Measurements from ENCODE around the gene SLC24A2. TPM values are rescaled to one million over a fixed set of nuclear protein-coding genes. Genes with fewer than 3 reads are reported as not detected.
"Not testable (repeated sequence)": the region's sequence is repeated elsewhere in the genome, so short reads cannot be mapped to it uniquely, and the experiment has no call there.

The SLC24A2 gene
- total RNA-seq (2014; rRNA removed; shearing (Covaris generic)) (7.1 and 7.3 TPM in 2 replicates), polyA plus RNA-seq (2016; fragmentation: Nextera tagmentation; extraction: Ambion mirVana) (2.6 and 3.5 TPM in 2 replicates)
- long read RNA-seq, partial matches to known transcripts = 2 of 4 reads
- long read RNA-seq, other reads (novel, unspliced or antisense) = 2 of 4 reads

DNA sequence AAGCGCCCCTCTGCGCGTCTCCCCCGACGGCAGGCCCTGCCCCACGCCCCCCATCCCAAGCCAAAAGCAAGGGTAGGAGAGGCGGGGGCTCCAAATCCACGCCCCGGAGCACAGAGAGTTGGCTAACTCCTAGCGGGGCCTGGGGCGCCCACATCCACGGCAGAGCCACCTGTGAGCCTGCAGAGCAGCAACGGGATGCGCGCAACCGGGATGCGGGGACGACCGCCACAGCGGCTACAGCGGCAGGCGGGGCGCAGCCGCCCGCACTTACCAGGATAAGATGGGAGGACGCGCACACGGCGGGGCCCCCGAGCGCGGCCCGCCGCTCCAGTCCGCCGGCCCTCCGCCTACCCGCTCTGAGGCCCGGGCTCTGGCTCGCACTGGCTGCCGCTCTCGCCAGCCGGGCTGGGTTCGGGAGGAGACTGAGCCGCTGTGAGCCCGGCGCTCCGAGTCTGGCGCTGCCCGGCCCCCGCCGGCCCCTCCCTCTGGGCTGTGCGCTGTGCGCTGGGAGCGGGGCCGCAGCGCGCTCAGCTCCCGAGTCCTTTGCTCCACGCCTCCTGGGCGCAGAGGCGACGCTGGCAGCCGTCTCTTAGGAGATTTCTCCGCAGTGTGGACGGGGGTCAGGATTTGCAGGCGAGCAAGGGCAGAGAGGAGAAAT, at the start of gene SLC24A2:
Gene SLC24A2 (minus strand): TSS at position 424 of the 658 bp plus-strand sequence.
- Histone ChIP-seq H3K4me2 (peak within 1 kb of the TSS; percentile 75), H3K27me3 (ENCODE audit: insufficient read depth) (peaks cover 53% of the 10 kb centered on the region), H3F3A (replicated peaks; ENCODE audit: low read depth) (no peaks in the 10 kb centered on the region), H2AFZ (peak within 1 kb of the TSS; percentile 98), H3K4me1 (ENCODE audit: insufficient read depth) (peaks cover 41% of the 10 kb centered on the region), H4K20me1 (replicated peaks; ENCODE audit: insufficient read depth) (no peaks in the 10 kb centered on the region), H3K79me2 (replicated peaks; ENCODE audit: insufficient read depth) (peaks cover 6% of the 10 kb centered on the region; the same call in 1 of the 2 replicates), H3K4me3 (peak within 1 kb of the TSS; percentile 81), H3K27ac (ENCODE audit: low read depth) (no peak within 1 kb of the TSS), H3K36me3 (ENCODE audit: insufficient read depth) (no peaks in the 10 kb centered on the region), H3K9me2 (ENCODE audit: insufficient read depth) (0 out of 2 replicates have a peak, but pooled peaks cover 6% of the 10 kb centered on the region)
- peaks cover 24% of the 10 kb centered on the region for H3K27me3 Mint-ChIP-seq (ENCODE audit: insufficient read depth, low read depth, poor library complexity)
- DNase-seq (ENCODE audit: low spot score) (peak; percentile 75), ATAC-seq (peak; percentile 94)
- peaks cover 40% of the 10 kb centered on the region for H3K4me1 Mint-ChIP-seq
- no peak within 1 kb of the TSS for H3K27ac Mint-ChIP-seq
- H3K36me3 Mint-ChIP-seq (ENCODE audit: low read depth) = peaks cover 16% of the 10 kb centered on the region; the same call in 2 of the 3 replicates
- TF ChIP-seq POLR2AphosphoS5 (IDR thresholded peaks at IDR 0.05; ENCODE audit: low read depth) (peak; percentile 52), CREB1 (CRISPR knock-in tag; IDR thresholded peaks at IDR 0.05; ENCODE audit: low read depth) (0 out of 2 replicates have a peak, but pooled peaks have one; percentile 13)
- TF ChIP-seq, protein P1, sequence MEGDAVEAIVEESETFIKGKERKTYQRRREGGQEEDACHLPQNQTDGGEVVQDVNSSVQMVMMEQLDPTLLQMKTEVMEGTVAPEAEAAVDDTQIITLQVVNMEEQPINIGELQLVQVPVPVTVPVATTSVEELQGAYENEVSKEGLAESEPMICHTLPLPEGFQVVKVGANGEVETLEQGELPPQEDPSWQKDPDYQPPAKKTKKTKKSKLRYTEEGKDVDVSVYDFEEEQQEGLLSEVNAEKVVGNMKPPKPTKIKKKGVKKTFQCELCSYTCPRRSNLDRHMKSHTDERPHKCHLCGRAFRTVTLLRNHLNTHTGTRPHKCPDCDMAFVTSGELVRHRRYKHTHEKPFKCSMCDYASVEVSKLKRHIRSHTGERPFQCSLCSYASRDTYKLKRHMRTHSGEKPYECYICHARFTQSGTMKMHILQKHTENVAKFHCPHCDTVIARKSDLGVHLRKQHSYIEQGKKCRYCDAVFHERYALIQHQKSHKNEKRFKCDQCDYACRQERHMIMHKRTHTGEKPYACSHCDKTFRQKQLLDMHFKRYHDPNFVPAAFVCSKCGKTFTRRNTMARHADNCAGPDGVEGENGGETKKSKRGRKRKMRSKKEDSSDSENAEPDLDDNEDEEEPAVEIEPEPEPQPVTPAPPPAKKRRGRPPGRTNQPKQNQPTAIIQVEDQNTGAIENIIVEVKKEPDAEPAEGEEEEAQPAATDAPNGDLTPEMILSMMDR (conservative IDR thresholded peaks at IDR 0.05; ENCODE audit: low read depth in 2 of 2) = no peak
- H3K9me3 Mint-ChIP-seq = peaks cover 4% of the 10 kb centered on the region; the same call in 1 of the 3 replicates
- H3K4me3 Mint-ChIP-seq = peak within 1 kb of the TSS; percentile 84

DNA sequence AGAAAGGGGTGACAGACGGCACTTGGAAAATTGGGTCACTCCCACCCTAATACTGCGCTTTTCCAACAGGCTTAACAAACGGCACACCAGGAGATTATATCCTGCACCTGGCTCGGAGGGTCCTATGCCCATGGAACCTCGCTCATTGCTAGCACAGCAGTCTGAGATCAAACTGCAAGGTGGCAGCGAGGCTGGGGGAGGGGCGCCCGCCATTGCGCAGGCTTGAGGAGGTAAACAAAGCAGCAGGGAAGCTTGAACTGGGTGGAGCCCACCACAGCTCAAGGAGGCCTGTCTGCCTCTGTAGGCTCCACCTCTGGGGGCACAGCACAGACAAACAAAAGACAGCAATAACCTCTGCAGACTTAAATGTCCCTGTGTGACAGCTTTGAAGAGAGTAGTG, 44.5 kb upstream of the SLC24A2 start:
- H3K27ac Mint-ChIP-seq; H4K20me1 ChIP-seq (replicated peaks; ENCODE audit: insufficient read depth); H2AFZ ChIP-seq; H3K4me2 ChIP-seq; H3K27me3 ChIP-seq (ENCODE audit: insufficient read depth); H3K9me2 ChIP-seq (ENCODE audit: insufficient read depth); H3K79me2 ChIP-seq (replicated peaks; ENCODE audit: insufficient read depth); H3K4me3 ChIP-seq; H3K36me3 ChIP-seq (ENCODE audit: insufficient read depth); H3K4me1 ChIP-seq (ENCODE audit: insufficient read depth); ATAC-seq; H3K4me3 Mint-ChIP-seq; H3K4me1 Mint-ChIP-seq; H3K27me3 Mint-ChIP-seq (ENCODE audit: insufficient read depth, low read depth, poor library complexity); H3F3A ChIP-seq (replicated peaks; ENCODE audit: low read depth); H3K27ac ChIP-seq (ENCODE audit: low read depth); DNase-seq (ENCODE audit: low spot score): not testable (repeated sequence)
- Mint-ChIP-seq H3K9me3 (peaks cover 57% of the 10 kb centered on the region), H3K36me3 (ENCODE audit: low read depth) (peaks cover 34% of the 10 kb centered on the region)

DNA sequence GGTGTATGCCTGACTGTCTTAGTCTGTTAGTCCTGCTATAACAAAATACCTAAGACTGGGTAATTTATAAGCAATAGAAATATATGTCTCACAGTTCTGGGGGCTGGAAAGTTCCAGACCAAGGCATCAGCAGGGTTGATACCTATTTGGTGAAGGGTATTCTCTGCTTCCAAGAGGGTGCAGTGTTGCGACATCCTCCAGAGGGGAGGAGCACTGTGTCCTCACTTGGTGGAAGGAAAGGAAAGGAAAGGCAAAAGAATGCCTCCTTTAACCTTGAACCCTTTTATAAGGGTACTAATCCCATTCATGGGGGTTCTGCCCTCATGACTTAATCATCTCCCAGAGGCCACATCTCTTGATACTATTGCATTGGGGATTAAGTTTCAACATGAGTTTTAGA, 42.0 kb upstream of the SLC24A2 start:
- peaks cover 50% of the 10 kb centered on the region for H3K9me3 Mint-ChIP-seq
- no peak for ATAC-seq
- no peaks in the 10 kb centered on the region for H3K4me1 Mint-ChIP-seq
- H3K27me3 ChIP-seq (ENCODE audit: insufficient read depth) = no peaks in the 10 kb centered on the region
- no peak overlapping the region for H3K4me3 Mint-ChIP-seq
- no peaks in the 10 kb centered on the region for H3K4me1 ChIP-seq (ENCODE audit: insufficient read depth)
- no peaks in the 10 kb centered on the region for H3F3A ChIP-seq (replicated peaks; ENCODE audit: low read depth)
- no peak overlapping the region for H3K27ac Mint-ChIP-seq
- no peak for DNase-seq (ENCODE audit: low spot score)
- H3K36me3 Mint-ChIP-seq (ENCODE audit: low read depth) = peaks cover 32% of the 10 kb centered on the region
- no peaks in the 10 kb centered on the region for H4K20me1 ChIP-seq (replicated peaks; ENCODE audit: insufficient read depth)
- peaks cover 6% of the 10 kb centered on the region for H3K27me3 Mint-ChIP-seq (ENCODE audit: insufficient read depth, low read depth, poor library complexity)
- H3K4me3 ChIP-seq = no peak overlapping the region
- H3K36me3 ChIP-seq (ENCODE audit: insufficient read depth) = 0 out of 2 replicates have a peak, but pooled peaks cover 7% of the 10 kb centered on the region
- H3K4me2 ChIP-seq = no peak overlapping the region
- H3K27ac ChIP-seq (ENCODE audit: low read depth) = no peak overlapping the region
- peaks cover 6% of the 10 kb centered on the region; the same call in 1 of the 2 replicates for H3K9me2 ChIP-seq (ENCODE audit: insufficient read depth)
- H3K79me2 ChIP-seq (replicated peaks; ENCODE audit: insufficient read depth) = no peaks in the 10 kb centered on the region
- no peak overlapping the region for H2AFZ ChIP-seq
- no peak for TF ChIP-seq POLR2AphosphoS5 (IDR thresholded peaks at IDR 0.05; ENCODE audit: low read depth)
- TF ChIP-seq EZH2phosphoT487 (IDR thresholded peaks at IDR 0.05; ENCODE audit: unreplicated experiment) = no peak
- TF ChIP-seq, protein P2, sequence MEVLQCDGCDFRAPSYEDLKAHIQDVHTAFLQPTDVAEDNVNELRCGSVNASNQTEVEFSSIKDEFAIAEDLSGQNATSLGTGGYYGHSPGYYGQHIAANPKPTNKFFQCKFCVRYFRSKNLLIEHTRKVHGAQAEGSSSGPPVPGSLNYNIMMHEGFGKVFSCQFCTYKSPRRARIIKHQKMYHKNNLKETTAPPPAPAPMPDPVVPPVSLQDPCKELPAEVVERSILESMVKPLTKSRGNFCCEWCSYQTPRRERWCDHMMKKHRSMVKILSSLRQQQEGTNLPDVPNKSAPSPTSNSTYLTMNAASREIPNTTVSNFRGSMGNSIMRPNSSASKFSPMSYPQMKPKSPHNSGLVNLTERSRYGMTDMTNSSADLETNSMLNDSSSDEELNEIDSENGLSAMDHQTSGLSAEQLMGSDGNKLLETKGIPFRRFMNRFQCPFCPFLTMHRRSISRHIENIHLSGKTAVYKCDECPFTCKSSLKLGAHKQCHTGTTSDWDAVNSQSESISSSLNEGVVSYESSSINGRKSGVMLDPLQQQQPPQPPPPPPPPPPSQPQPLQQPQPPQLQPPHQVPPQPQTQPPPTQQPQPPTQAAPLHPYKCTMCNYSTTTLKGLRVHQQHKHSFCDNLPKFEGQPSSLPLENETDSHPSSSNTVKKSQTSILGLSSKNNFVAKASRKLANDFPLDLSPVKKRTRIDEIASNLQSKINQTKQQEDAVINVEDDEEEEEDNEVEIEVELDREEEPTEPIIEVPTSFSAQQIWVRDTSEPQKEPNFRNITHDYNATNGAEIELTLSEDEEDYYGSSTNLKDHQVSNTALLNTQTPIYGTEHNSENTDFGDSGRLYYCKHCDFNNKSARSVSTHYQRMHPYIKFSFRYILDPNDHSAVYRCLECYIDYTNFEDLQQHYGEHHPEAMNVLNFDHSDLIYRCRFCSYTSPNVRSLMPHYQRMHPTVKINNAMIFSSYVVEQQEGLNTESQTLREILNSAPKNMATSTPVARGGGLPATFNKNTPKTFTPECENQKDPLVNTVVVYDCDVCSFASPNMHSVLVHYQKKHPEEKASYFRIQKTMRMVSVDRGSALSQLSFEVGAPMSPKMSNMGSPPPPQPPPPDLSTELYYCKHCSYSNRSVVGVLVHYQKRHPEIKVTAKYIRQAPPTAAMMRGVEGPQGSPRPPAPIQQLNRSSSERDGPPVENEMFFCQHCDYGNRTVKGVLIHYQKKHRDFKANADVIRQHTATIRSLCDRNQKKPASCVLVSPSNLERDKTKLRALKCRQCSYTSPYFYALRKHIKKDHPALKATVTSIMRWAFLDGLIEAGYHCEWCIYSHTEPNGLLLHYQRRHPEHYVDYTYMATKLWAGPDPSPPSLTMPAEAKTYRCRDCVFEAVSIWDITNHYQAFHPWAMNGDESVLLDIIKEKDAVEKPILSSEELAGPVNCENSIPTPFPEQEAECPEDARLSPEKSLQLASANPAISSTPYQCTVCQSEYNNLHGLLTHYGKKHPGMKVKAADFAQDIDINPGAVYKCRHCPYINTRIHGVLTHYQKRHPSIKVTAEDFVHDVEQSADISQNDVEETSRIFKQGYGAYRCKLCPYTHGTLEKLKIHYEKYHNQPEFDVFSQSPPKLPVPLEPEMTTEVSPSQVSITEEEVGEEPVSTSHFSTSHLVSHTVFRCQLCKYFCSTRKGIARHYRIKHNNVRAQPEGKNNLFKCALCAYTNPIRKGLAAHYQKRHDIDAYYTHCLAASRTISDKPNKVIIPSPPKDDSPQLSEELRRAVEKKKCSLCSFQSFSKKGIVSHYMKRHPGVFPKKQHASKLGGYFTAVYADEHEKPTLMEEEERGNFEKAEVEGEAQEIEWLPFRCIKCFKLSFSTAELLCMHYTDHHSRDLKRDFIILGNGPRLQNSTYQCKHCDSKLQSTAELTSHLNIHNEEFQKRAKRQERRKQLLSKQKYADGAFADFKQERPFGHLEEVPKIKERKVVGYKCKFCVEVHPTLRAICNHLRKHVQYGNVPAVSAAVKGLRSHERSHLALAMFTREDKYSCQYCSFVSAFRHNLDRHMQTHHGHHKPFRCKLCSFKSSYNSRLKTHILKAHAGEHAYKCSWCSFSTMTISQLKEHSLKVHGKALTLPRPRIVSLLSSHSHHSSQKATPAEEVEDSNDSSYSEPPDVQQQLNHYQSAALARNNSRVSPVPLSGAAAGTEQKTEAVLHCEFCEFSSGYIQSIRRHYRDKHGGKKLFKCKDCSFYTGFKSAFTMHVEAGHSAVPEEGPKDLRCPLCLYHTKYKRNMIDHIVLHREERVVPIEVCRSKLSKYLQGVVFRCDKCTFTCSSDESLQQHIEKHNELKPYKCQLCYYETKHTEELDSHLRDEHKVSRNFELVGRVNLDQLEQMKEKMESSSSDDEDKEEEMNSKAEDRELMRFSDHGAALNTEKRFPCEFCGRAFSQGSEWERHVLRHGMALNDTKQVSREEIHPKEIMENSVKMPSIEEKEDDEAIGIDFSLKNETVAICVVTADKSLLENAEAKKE (CRISPR knock-in tag; IDR thresholded peaks at IDR 0.05) = no peak
- TF ChIP-seq ZNF331 (CRISPR knock-in tag; IDR thresholded peaks at IDR 0.05; ENCODE audit: low read depth) = no peak
- no peak for TF ChIP-seq STAT1 (IDR thresholded peaks at IDR 0.05; ENCODE audit: unreplicated experiment)
- no peak for TF ChIP-seq NANOG (IDR thresholded peaks at IDR 0.05; ENCODE audit: borderline replicate concordance)

Measured in GM23338 (cell line).